IMR-90 (cell line): ENCODE measurements around the gene RNF123. TPM values are rescaled to one million over a fixed set of nuclear protein-coding genes. Genes with fewer than 3 reads are reported as not detected.

Source experiments
- ATAC-seq: fragments of 200-7000 bp; cut with Tn5 transposase; 2 replicates; pipeline ENCODE4 v1.9.1; 2020; ENCODE audit warnings: low read depth, mild to moderate bottlenecking, moderate library complexity
- BruUV-seq: library from RNA; stranded (reverse); fragments of 400-500 nt; replicated peaks from 2 replicates; lab custom pipeline; 2021; lab: Mats Ljungman, UMichigan
- CTCF ChIA-PET: fragments of 300-600 bp; formaldehyde crosslinking; extraction: SDS; loops from one replicate; lab custom pipeline; 2021; ENCODE audit warnings: antibody characterized with exemption; lab: Yijun Ruan, JAX
- POLR2A ChIA-PET: fragments of 300-600 bp; sonication (Branson Sonifier 250); formaldehyde crosslinking; loops from one replicate; lab custom pipeline; 2022; ENCODE audit warnings: antibody characterized with exemption; ENCODE audit not compliant: unreplicated experiment; lab: Charles Lee
- DNase-seq: peaks from one replicate; pipeline ENCODE4 v3.0.0; 2013
- H2AFZ ChIP-seq: replicated peaks from 2 replicates; pipeline ENCODE3; 2013; ENCODE audit warnings: low read length, mild to moderate bottlenecking; ENCODE audit not compliant: poor library complexity
- H2AK5ac ChIP-seq: 2 replicates; pipeline ENCODE4 v1.6.1; 2013; ENCODE audit warnings: low read depth, low read length, inconsistent platforms
- H2AK9ac ChIP-seq: replicated peaks from 2 replicates; pipeline ENCODE3; 2013; ENCODE audit warnings: mild to moderate bottlenecking, low read depth, low read length, moderate library complexity; ENCODE audit not compliant: poor library complexity
- H2BK120ac ChIP-seq: 2 replicates; pipeline ENCODE4 v1.6.1; 2013; ENCODE audit warnings: low read depth, low read length, inconsistent platforms
- H2BK15ac ChIP-seq: 3 replicates; pipeline ENCODE4 v1.6.1; 2013; ENCODE audit warnings: low read depth, low read length, inconsistent platforms
- H2BK20ac ChIP-seq: 2 replicates; pipeline ENCODE4 v1.6.1; 2013; ENCODE audit warnings: low read depth, mild to moderate bottlenecking, inconsistent platforms, low read length, moderate library complexity
- H2BK5ac ChIP-seq: 2 replicates; pipeline ENCODE4 v1.6.1; 2013; ENCODE audit warnings: mild to moderate bottlenecking, low read depth, low read length, inconsistent platforms; ENCODE audit not compliant: poor library complexity, severe bottlenecking
- H3K14ac ChIP-seq: replicated peaks from 2 replicates; pipeline ENCODE4 v1.6.1; 2013; ENCODE audit warnings: low read depth, low read length, inconsistent platforms
- H3K18ac ChIP-seq: 2 replicates; pipeline ENCODE4 v1.6.1; 2013; ENCODE audit warnings: low read depth, low read length, control low read depth
- H3K23ac ChIP-seq: 2 replicates; pipeline ENCODE4 v1.6.1; 2013; ENCODE audit warnings: low read depth, low read length, inconsistent platforms
- H3K27ac ChIP-seq: 2 replicates; pipeline ENCODE4 v1.5.1; 2013; ENCODE audit warnings: mild to moderate bottlenecking, control low read depth, low read length; ENCODE audit not compliant: insufficient read depth
- H3K27me3 ChIP-seq: 2 replicates; pipeline ENCODE4 v1.6.1; 2013; ENCODE audit warnings: low read length; ENCODE audit not compliant: control insufficient read depth, insufficient read depth
- H3K36me3 ChIP-seq: 2 replicates; pipeline ENCODE4 v1.6.1; 2013; ENCODE audit warnings: low read length, mixed read lengths; ENCODE audit not compliant: control insufficient read depth, insufficient read depth
- H3K4ac ChIP-seq: 2 replicates; pipeline ENCODE4 v1.6.1; 2013; ENCODE audit warnings: low read depth, low read length, inconsistent platforms
- H3K4me1 ChIP-seq: 2 replicates; pipeline ENCODE4 v1.6.1; 2013; ENCODE audit warnings: low read length, mixed read lengths; ENCODE audit not compliant: control insufficient read depth, insufficient read depth
- H3K4me2 ChIP-seq: 2 replicates; pipeline ENCODE4 v1.6.1; 2013; ENCODE audit warnings: low read depth, mild to moderate bottlenecking, control low read depth, low read length, moderate library complexity
- H3K4me3 ChIP-seq: 2 replicates; pipeline ENCODE4 v1.5.1; 2013; ENCODE audit warnings: low read depth, mild to moderate bottlenecking, control low read depth, low read length, moderate library complexity; ENCODE audit not compliant: insufficient read depth
- H3K56ac ChIP-seq: 2 replicates; pipeline ENCODE4 v1.6.1; 2013; ENCODE audit warnings: low read length, inconsistent platforms; ENCODE audit not compliant: insufficient read depth; ENCODE audit errors: extremely low read depth
- H3K79me1 ChIP-seq, 2 experiments: 2 replicates each; pipeline ENCODE4 v1.6.1; 2013; ENCODE audit warnings: low read length in 2 of 2, inconsistent platforms in 1 of 2, low read depth in 1 of 2
- H3K9ac ChIP-seq: 2 replicates; pipeline ENCODE4 v1.6.1; 2013; ENCODE audit warnings: low read depth, low read length, control low read depth
- H3K9me1 ChIP-seq: 2 replicates; pipeline ENCODE4 v1.6.1; 2013; ENCODE audit warnings: low read length, inconsistent platforms; ENCODE audit not compliant: insufficient read depth
- H3K9me3 ChIP-seq: 2 replicates; pipeline ENCODE4 v1.6.1; 2013; ENCODE audit warnings: low read length; ENCODE audit not compliant: control insufficient read depth, insufficient read depth
- H4K20me1 ChIP-seq: 2 replicates; pipeline ENCODE4 v1.6.1; 2013; ENCODE audit warnings: low read length, inconsistent platforms; ENCODE audit not compliant: insufficient read depth
- H4K5ac ChIP-seq: 2 replicates; pipeline ENCODE4 v1.6.1; 2013; ENCODE audit warnings: mild to moderate bottlenecking, low read depth, low read length, control low read depth
- H4K8ac ChIP-seq, 2 experiments: 2 replicates each; pipeline ENCODE4 v1.6.1; 2013; ENCODE audit warnings: low read depth in 2 of 2, low read length in 2 of 2, control low read depth in 1 of 2, inconsistent platforms in 1 of 2
- H4K91ac ChIP-seq: 2 replicates; pipeline ENCODE4 v1.6.1; 2013; ENCODE audit warnings: low read depth, low read length, inconsistent platforms; ENCODE audit not compliant: insufficient read depth
- BHLHE40 ChIP-seq: fragments of 150-350 bp; IDR thresholded peaks from 2 replicates; pipeline ENCODE4 v1.6.1; 2016; ENCODE audit warnings: mild to moderate bottlenecking, low read depth, low read length
- CEBPB ChIP-seq: IDR thresholded peaks from 2 replicates; pipeline ENCODE4 v1.6.1; 2012; ENCODE audit warnings: low read depth, low read length, improper control_type of control experiment
- CHD1 ChIP-seq: IDR thresholded peaks from 2 replicates; pipeline ENCODE4 v1.6.1; 2012; ENCODE audit warnings: low read depth, low read length, improper control_type of control experiment
- FOS ChIP-seq: fragments of 150-350 bp; IDR thresholded peaks from 2 replicates; pipeline ENCODE4 v1.6.1; 2016; ENCODE audit warnings: low read depth, low read length
- MAFK ChIP-seq: IDR thresholded peaks from 2 replicates; pipeline ENCODE4 v1.6.1; 2012; ENCODE audit warnings: low read depth, low read length, improper control_type of control experiment
- MAZ ChIP-seq: IDR thresholded peaks from 2 replicates; pipeline ENCODE4 v1.6.1; 2012; ENCODE audit warnings: low read depth, mild to moderate bottlenecking, low read length, improper control_type of control experiment, moderate library complexity, borderline replicate concordance
- MXI1 ChIP-seq: IDR thresholded peaks from 2 replicates; pipeline ENCODE4 v1.6.1; 2012; ENCODE audit warnings: low read depth, mild to moderate bottlenecking, low read length, moderate library complexity, borderline replicate concordance
- NFE2L2 ChIP-seq: fragments of 150-350 bp; IDR thresholded peaks from 2 replicates; pipeline ENCODE4 v1.6.1; 2016; ENCODE audit warnings: low read depth, mild to moderate bottlenecking, low read length
- POLR2A ChIP-seq: IDR thresholded peaks from 2 replicates; pipeline ENCODE4 v1.6.1; 2012; ENCODE audit warnings: mild to moderate bottlenecking, low read depth, low read length
- RAD21 ChIP-seq: IDR thresholded peaks from 2 replicates; pipeline ENCODE4 v1.6.1; 2012; ENCODE audit warnings: low read length, improper control_type of control experiment
- RCOR1 ChIP-seq: IDR thresholded peaks from 2 replicates; pipeline ENCODE4 v1.6.1; 2012; ENCODE audit warnings: mild to moderate bottlenecking, low read length, improper control_type of control experiment; ENCODE audit not compliant: insufficient replicate concordance
- RFX5 ChIP-seq: IDR thresholded peaks from 2 replicates; pipeline ENCODE4 v1.8.0; 2012; ENCODE audit warnings: low read depth, mild to moderate bottlenecking, low read length, moderate library complexity
- SMC3 ChIP-seq: fragments of 150-350 bp; IDR thresholded peaks from 2 replicates; pipeline ENCODE4 v1.6.1; 2016; ENCODE audit warnings: low read depth, mild to moderate bottlenecking, antibody characterized with exemption, low read length, moderate library complexity
- USF2 ChIP-seq: fragments of 150-350 bp; IDR thresholded peaks from 2 replicates; pipeline ENCODE4 v1.6.1; 2017; ENCODE audit warnings: mild to moderate bottlenecking, antibody characterized with exemption, low read length, low read depth
- WGBS, 2 experiments: methylation state at CpG; one replicate each; pipeline versions ENCODE4 v1.1.5 to v1.1.7; 2013; ENCODE audit warnings: missing lambda C conversion rate in 2 of 2; ENCODE audit not compliant: insufficient read length in 1 of 2; ENCODE audit errors: extremely low coverage in 2 of 2; 5-methylcytosine and 5-hydroxymethylcytosine counted together
- dilution Hi-C: fragments of 300-500 bp; cut with HindIII; formaldehyde crosslinking; loops from one replicate; pipeline ENCODE4 v1.14.3; 2018; ENCODE audit warnings: low sequenced_read_pairs; ENCODE audit not compliant: unreplicated experiment
- in situ Hi-C: fragments of 300-500 bp; cut with MboI; formaldehyde crosslinking; loops from 3 replicates; pipeline ENCODE4 v1.14.3; 2019; ENCODE audit warnings: low sequenced_read_pairs, inconsistent platforms, mixed read lengths
- intact Hi-C: fragments of 100-400 bp; cut with micrococcal nuclease; formaldehyde crosslinking; loops from 2 replicates; pipeline ENCODE4 v1.10.0; 2022
- polyA plus RNA-seq, 3 experiments: library from polyadenylated mRNA; depleted of rRNA; stranded (reverse); fragments of >200 nt; gene quantifications; 2 replicates each; pipeline ENCODE4 v1.2.3, GENCODE V29; 2012; ENCODE audit warnings: low replicate concordance in 1 of 3
- total RNA-seq: library from RNA; depleted of rRNA; stranded (reverse); fragments of >200 nt; gene quantifications from 2 replicates; pipeline ENCODE4 v1.2.3, GENCODE V29; 2012
- TF ChIP-seq, protein P1 (sequence below): fragments of 150-350 bp; IDR thresholded peaks from 2 replicates; pipeline ENCODE4 v1.6.1; 2016; ENCODE audit warnings: low read depth, mild to moderate bottlenecking, low read length, moderate library complexity, borderline replicate concordance
- TF ChIP-seq, protein P2 (sequence below): conservative IDR thresholded peaks from 2 replicates; pipeline ENCODE4 v1.5.1; 2012; ENCODE audit warnings: mild to moderate bottlenecking, low read depth, low read length, improper control_type of control experiment

Gene RNF123
- total and polyA plus RNA-seq, 2 of the 4 experiments (the other 2 are of a cell fraction) = 13.4 to 37.7 TPM

GRCh38 chr3:49664300-49664699 is 25.1 kb upstream of the RNF123 start:
- intact Hi-C loops = no loop called here
- peaks cover 2% of the 10 kb centered on the region; the same call in 1 of the 2 replicates for H3K4me1 ChIP-seq
- H4K8ac ChIP-seq = no peak overlapping the region
- ATAC-seq = no peak
- H3K18ac ChIP-seq = no peak overlapping the region
- 63% methylated on average over 6 of the region's 11 CpGs; no CpG with 5 or more reads in 1 of the 2 experiments for WGBS, 2 experiments
- no peak overlapping the region for H3K4ac ChIP-seq
- H2BK120ac ChIP-seq = no peak overlapping the region
- H3K27ac ChIP-seq = no peak overlapping the region
- peaks cover 12% of the 10 kb centered on the region; the same call in 1 of the 2 replicates for H3K27me3 ChIP-seq
- H2BK5ac ChIP-seq = no peak overlapping the region
- H3K4me3 ChIP-seq = no peak overlapping the region
- H2AK9ac ChIP-seq = no peak overlapping the region
- no peak overlapping the region for H3K56ac ChIP-seq
- no peaks in the 10 kb centered on the region for H3K9me3 ChIP-seq
- H4K5ac ChIP-seq = no peak overlapping the region
- no peak overlapping the region for H3K14ac ChIP-seq
- CTCF ChIA-PET = interaction anchor here (1.9 kb wide), 1 partner anchor 125 kb away, joined by 5 read pairs; no protein-coding TSS in a partner anchor
- no peak overlapping the region for H2AFZ ChIP-seq
- H3K9ac ChIP-seq = no peak overlapping the region
- H2BK15ac ChIP-seq = no peak overlapping the region
- H2BK20ac ChIP-seq = no peak overlapping the region
- no peak overlapping the region for H2AK5ac ChIP-seq
- no peaks in the 10 kb centered on the region for H3K79me1 ChIP-seq
- H4K20me1 ChIP-seq = no peaks in the 10 kb centered on the region; the same call in 1 of the 2 replicates
- TF ChIP-seq FOS = no peak
- TF ChIP-seq USF2 = no peak
- no peak for TF ChIP-seq CHD1
- TF ChIP-seq SMC3 = no peak
- no peak for TF ChIP-seq MXI1
- TF ChIP-seq NFE2L2 = no peak
- TF ChIP-seq RAD21 = no peak
- no peak for TF ChIP-seq POLR2A
- TF ChIP-seq RFX5 = no peak
- TF ChIP-seq, protein P1, sequence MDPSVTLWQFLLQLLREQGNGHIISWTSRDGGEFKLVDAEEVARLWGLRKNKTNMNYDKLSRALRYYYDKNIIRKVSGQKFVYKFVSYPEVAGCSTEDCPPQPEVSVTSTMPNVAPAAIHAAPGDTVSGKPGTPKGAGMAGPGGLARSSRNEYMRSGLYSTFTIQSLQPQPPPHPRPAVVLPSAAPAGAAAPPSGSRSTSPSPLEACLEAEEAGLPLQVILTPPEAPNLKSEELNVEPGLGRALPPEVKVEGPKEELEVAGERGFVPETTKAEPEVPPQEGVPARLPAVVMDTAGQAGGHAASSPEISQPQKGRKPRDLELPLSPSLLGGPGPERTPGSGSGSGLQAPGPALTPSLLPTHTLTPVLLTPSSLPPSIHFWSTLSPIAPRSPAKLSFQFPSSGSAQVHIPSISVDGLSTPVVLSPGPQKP = no peak
- TF ChIP-seq MAZ = no peak
- no peak for TF ChIP-seq BHLHE40
- no peak for TF ChIP-seq CEBPB
- TF ChIP-seq, protein P2, sequence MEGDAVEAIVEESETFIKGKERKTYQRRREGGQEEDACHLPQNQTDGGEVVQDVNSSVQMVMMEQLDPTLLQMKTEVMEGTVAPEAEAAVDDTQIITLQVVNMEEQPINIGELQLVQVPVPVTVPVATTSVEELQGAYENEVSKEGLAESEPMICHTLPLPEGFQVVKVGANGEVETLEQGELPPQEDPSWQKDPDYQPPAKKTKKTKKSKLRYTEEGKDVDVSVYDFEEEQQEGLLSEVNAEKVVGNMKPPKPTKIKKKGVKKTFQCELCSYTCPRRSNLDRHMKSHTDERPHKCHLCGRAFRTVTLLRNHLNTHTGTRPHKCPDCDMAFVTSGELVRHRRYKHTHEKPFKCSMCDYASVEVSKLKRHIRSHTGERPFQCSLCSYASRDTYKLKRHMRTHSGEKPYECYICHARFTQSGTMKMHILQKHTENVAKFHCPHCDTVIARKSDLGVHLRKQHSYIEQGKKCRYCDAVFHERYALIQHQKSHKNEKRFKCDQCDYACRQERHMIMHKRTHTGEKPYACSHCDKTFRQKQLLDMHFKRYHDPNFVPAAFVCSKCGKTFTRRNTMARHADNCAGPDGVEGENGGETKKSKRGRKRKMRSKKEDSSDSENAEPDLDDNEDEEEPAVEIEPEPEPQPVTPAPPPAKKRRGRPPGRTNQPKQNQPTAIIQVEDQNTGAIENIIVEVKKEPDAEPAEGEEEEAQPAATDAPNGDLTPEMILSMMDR = no peak
- no peak for TF ChIP-seq MAFK
- TF ChIP-seq RCOR1 = no peak
- dilution Hi-C loops = no loop called here
- BruUV-seq = no TSS peak
- DNase-seq = no peak
- no peaks in the 10 kb centered on the region for H3K9me1 ChIP-seq
- POLR2A ChIA-PET = no interaction called here
- no peaks in the 10 kb centered on the region for H3K36me3 ChIP-seq
- no peak overlapping the region for H4K91ac ChIP-seq
- H3K23ac ChIP-seq = no peak overlapping the region
- no peak overlapping the region for H3K4me2 ChIP-seq
- in situ Hi-C loops = no loop called here
